H1 (cell line): ENCODE data around the gene DNAAF5. TPM values are rescaled to one million over a fixed set of nuclear protein-coding genes. Genes with fewer than 3 reads are reported as not detected.

ENCODE experiments used
- CTCF ChIA-PET: fragments of 300-600 bp; sonication (Branson Sonifier 250); formaldehyde crosslinking; loops from one replicate; lab custom pipeline; 2021; ENCODE audit not compliant: partially characterized antibody; lab: Charles Lee
- POLR2A ChIA-PET: fragments of 300-600 bp; sonication (Branson Sonifier 250); formaldehyde crosslinking; loops from one replicate; lab custom pipeline; 2021; ENCODE audit warnings: inconsistent platforms; ENCODE audit not compliant: partially characterized antibody; lab: Charles Lee
- DNase-seq, 2 experiments: peaks; one replicate each; pipeline versions ENCODE4 v3.0.0 to v3.0.0-alpha.2; 2010 to 2022; ENCODE audit warnings: low spot score in 2 of 2, low read depth in 1 of 2, mixed read lengths in 1 of 2
- FAIRE-seq: peaks from 2 replicates; lab custom pipeline; 2011; peaks lifted over from hg19 to GRCh38; lab: Jason Lieb, UNC
- H2AFZ ChIP-seq: 2 replicates; pipeline ENCODE4 v1.8.1; 2012; ENCODE audit warnings: low read length, inconsistent platforms
- H2AK5ac ChIP-seq: 2 replicates; pipeline ENCODE4 v1.6.1; 2013; ENCODE audit warnings: low read depth, low read length
- H2BK120ac ChIP-seq: replicated peaks from 2 replicates; pipeline ENCODE3; 2013; ENCODE audit warnings: low read depth, low read length, inconsistent platforms
- H2BK12ac ChIP-seq: 2 replicates; pipeline ENCODE4 v1.6.1; 2013; ENCODE audit warnings: low read depth, low read length
- H2BK15ac ChIP-seq: 2 replicates; pipeline ENCODE4 v1.6.1; 2013; ENCODE audit warnings: low read length
- H2BK20ac ChIP-seq: 2 replicates; pipeline ENCODE4 v1.6.1; 2013; ENCODE audit warnings: low read length
- H2BK5ac ChIP-seq: 2 replicates; pipeline ENCODE4 v1.6.1; 2013; ENCODE audit warnings: low read depth, low read length
- H3K14ac ChIP-seq: 2 replicates; pipeline ENCODE4 v1.6.1; 2013; ENCODE audit warnings: inconsistent platforms; ENCODE audit not compliant: insufficient read length
- H3K18ac ChIP-seq: 2 replicates; pipeline ENCODE4 v1.6.1; 2013; ENCODE audit warnings: low read length; ENCODE audit errors: extremely low read depth
- H3K23ac ChIP-seq: 2 replicates; pipeline ENCODE4 v1.6.1; 2013; ENCODE audit warnings: inconsistent platforms; ENCODE audit not compliant: insufficient read length
- H3K23me2 ChIP-seq: 2 replicates; pipeline ENCODE4 v1.6.1; 2013; ENCODE audit warnings: low read depth, low read length
- H3K27ac ChIP-seq: 2 replicates; pipeline ENCODE4 v1.6.1; 2011; ENCODE audit warnings: low read depth, low read length, inconsistent platforms
- H3K27me3 ChIP-seq, 4 experiments: replicated peaks in 1 of 4; 1 replicate in 1 of 4; 2 replicates in 3 of 4; pipeline versions ENCODE4 v1.6.1 to v1.8.1; 2011 to 2013; ENCODE audit warnings: low read length in 3 of 4, mild to moderate bottlenecking in 3 of 4, inconsistent platforms in 2 of 4, mixed read lengths in 2 of 4, moderate library complexity in 1 of 4; ENCODE audit not compliant: control insufficient read depth in 3 of 4, insufficient read depth in 3 of 4; ENCODE audit errors: extremely low read depth in 1 of 4
- H3K36me3 ChIP-seq, 4 experiments: 2 replicates each; pipeline versions ENCODE4 v1.6.1 to v1.8.1; 2011 to 2013; ENCODE audit warnings: mild to moderate bottlenecking in 4 of 4, low read length in 3 of 4, moderate library complexity in 2 of 4, control low read depth in 1 of 4, inconsistent platforms in 1 of 4; ENCODE audit not compliant: insufficient read depth in 4 of 4, control insufficient read depth in 2 of 4
- H3K4ac ChIP-seq: replicated peaks from 2 replicates; pipeline ENCODE3; 2013; ENCODE audit warnings: low read length, low read depth, mixed read lengths, inconsistent platforms; ENCODE audit not compliant: insufficient read length
- H3K4me1 ChIP-seq, 4 experiments: replicated peaks in 1 of 4; 1 replicate in 1 of 4; 2 replicates in 3 of 4; pipeline versions ENCODE4 v1.6.1 to v1.8.1; 2011 to 2013; ENCODE audit warnings: low read length in 3 of 4, inconsistent platforms in 2 of 4, mixed read lengths in 1 of 4; ENCODE audit not compliant: insufficient read depth in 4 of 4, control insufficient read depth in 3 of 4
- H3K4me2 ChIP-seq, 2 experiments: 2 replicates each; pipeline versions ENCODE4 v1.6.1 to v1.8.1; 2011 to 2013; ENCODE audit warnings: low read depth in 2 of 2, low read length in 2 of 2, control low read depth in 1 of 2, inconsistent platforms in 1 of 2, mild to moderate bottlenecking in 1 of 2; ENCODE audit not compliant: insufficient read depth in 1 of 2
- H3K4me3 ChIP-seq, 4 experiments: fragments of 200-600, 300-600 bp in 1 of 4; sonication (generic), shearing (Covaris generic), sonication (Bioruptor Twin) in 1 of 4; 2 replicates each; pipeline versions ENCODE4 v1.5.1 to v1.8.1; 2011 to 2016; ENCODE audit warnings: low read length in 4 of 4, low read depth in 3 of 4, control low read depth in 2 of 4, inconsistent platforms in 2 of 4, mild to moderate bottlenecking in 2 of 4, mixed read lengths in 1 of 4, moderate library complexity in 1 of 4; ENCODE audit not compliant: insufficient read depth in 2 of 4; ENCODE audit errors: extremely low read depth in 1 of 4
- H3K56ac ChIP-seq: replicated peaks from 2 replicates; pipeline ENCODE3; 2013; ENCODE audit warnings: low read depth, mild to moderate bottlenecking, mixed read lengths, low read length, inconsistent platforms; ENCODE audit not compliant: insufficient read length
- H3K79me1 ChIP-seq: 2 replicates; pipeline ENCODE4 v1.6.1; 2013; ENCODE audit warnings: low read depth, low read length, control low read depth
- H3K79me2 ChIP-seq, 2 experiments: 2 replicates each; pipeline versions ENCODE4 v1.6.1 to v1.8.1; 2012 to 2013; ENCODE audit warnings: low read length in 2 of 2, mild to moderate bottlenecking in 2 of 2, inconsistent platforms in 1 of 2; ENCODE audit not compliant: insufficient read depth in 2 of 2, control insufficient read depth in 1 of 2
- H3K9ac ChIP-seq, 4 experiments: replicated peaks in 1 of 4; 1 replicate in 1 of 4; 2 replicates in 3 of 4; pipeline versions ENCODE4 v1.6.1 to v1.8.1; 2011 to 2013; ENCODE audit warnings: low read depth in 3 of 4, low read length in 3 of 4, control low read depth in 2 of 4, mild to moderate bottlenecking in 2 of 4, moderate library complexity in 2 of 4, inconsistent platforms in 1 of 4; ENCODE audit errors: extremely low read depth in 1 of 4
- H3K9me3 ChIP-seq, 2 experiments: 2 replicates each; pipeline versions ENCODE4 v1.6.1 to v1.8.1; 2012 to 2013; ENCODE audit warnings: mild to moderate bottlenecking in 2 of 2, moderate library complexity in 2 of 2, control low read depth in 1 of 2, inconsistent platforms in 1 of 2, low read depth in 1 of 2, low read length in 1 of 2, mixed read lengths in 1 of 2; ENCODE audit not compliant: insufficient read depth in 2 of 2
- H4K20me1 ChIP-seq, 2 experiments: replicated peaks in 1 of 2; 2 replicates each; pipeline versions ENCODE3 to v1.8.1; 2011 to 2013; ENCODE audit warnings: inconsistent platforms in 2 of 2, low read length in 2 of 2, mild to moderate bottlenecking in 1 of 2; ENCODE audit not compliant: insufficient read depth in 2 of 2, control insufficient read depth in 1 of 2
- H4K5ac ChIP-seq: 2 replicates; pipeline ENCODE4 v1.6.1; 2013; ENCODE audit warnings: low read length, low read depth, mixed read lengths, inconsistent platforms; ENCODE audit not compliant: insufficient read length
- H4K8ac ChIP-seq: 2 replicates; pipeline ENCODE4 v1.8.0; 2013; ENCODE audit warnings: mild to moderate bottlenecking, moderate library complexity, low read length, inconsistent platforms; ENCODE audit not compliant: insufficient read depth; ENCODE audit errors: extremely low read depth
- H4K91ac ChIP-seq: replicated peaks from 2 replicates; pipeline ENCODE3; 2013; ENCODE audit warnings: low read length, mixed read lengths, inconsistent platforms; ENCODE audit not compliant: insufficient read length
- EP300 ChIP-seq, 2 experiments: IDR thresholded peaks; 1 replicate in 1 of 2; 2 replicates in 1 of 2; pipeline ENCODE4 v1.6.1; 2011 to 2012; ENCODE audit warnings: low read depth in 2 of 2, low read length in 2 of 2, mild to moderate bottlenecking in 2 of 2, borderline replicate concordance in 1 of 2, inconsistent platforms in 1 of 2, moderate library complexity in 1 of 2
- FOSL1 ChIP-seq: IDR thresholded peaks from 2 replicates; pipeline ENCODE4 v1.6.1; 2011; ENCODE audit warnings: mild to moderate bottlenecking, low read depth, low read length, moderate library complexity; ENCODE audit not compliant: insufficient read depth
- HDAC6 ChIP-seq: IDR thresholded peaks from one replicate; pipeline ENCODE4 v1.7.1; 2012; ENCODE audit warnings: low read depth, mild to moderate bottlenecking, inconsistent platforms, low read length, moderate library complexity
- KDM5A ChIP-seq: fragments of 200-600 bp; IDR thresholded peaks from 2 replicates; pipeline ENCODE4 v1.7.1; 2012; ENCODE audit warnings: mild to moderate bottlenecking, low read length, inconsistent platforms, mixed read lengths
- NANOG ChIP-seq: IDR thresholded peaks from 2 replicates; pipeline ENCODE4 v1.6.1; 2011; ENCODE audit warnings: low read length, low read depth, mild to moderate bottlenecking, inconsistent platforms; ENCODE audit not compliant: insufficient read depth, poor library complexity, severe bottlenecking
- SUZ12 ChIP-seq: fragments of 200-600 bp; sonication (generic); IDR thresholded peaks from 2 replicates; pipeline ENCODE4 v1.6.1; 2012; ENCODE audit warnings: mild to moderate bottlenecking, inconsistent platforms, low read length, moderate library complexity, mixed read lengths
- WGBS, 2 experiments: shearing (Covaris generic) in 1 of 2; methylation state at CpG; one replicate each; pipeline versions ENCODE4 v1.1.6 to v1.1.7; 2013 to 2015; ENCODE audit warnings: low lambda C conversion rate in 2 of 2, mixed read lengths in 2 of 2, inconsistent platforms in 1 of 2, low coverage in 1 of 2, missing lambda C conversion rate in 1 of 2; ENCODE audit not compliant: insufficient replicate concordance in 2 of 2, insufficient coverage in 1 of 2, insufficient read length in 1 of 2; ENCODE audit errors: extremely low coverage in 1 of 2, missing lambda C conversion rate in 1 of 2; 5-methylcytosine and 5-hydroxymethylcytosine counted together
- polyA plus RNA-seq, 7 experiments: library from polyadenylated mRNA; depleted of rRNA in 3 of 7; stranded (reverse) in 5 of 7; unstranded in 2 of 7; fragments of >200 nt in 5 of 7; fragments of 200-250 nt in 2 of 7; gene quantifications; 1 replicate in 5 of 7; 2 replicates in 1 of 7; 4 replicates in 1 of 7; pipeline versions ENCODE4 v1.2.1 to v1.2.3, GENCODE V29; 2011 to 2013; ENCODE audit warnings: missing spikeins in 2 of 7, mixed read lengths in 2 of 7
- total RNA-seq: library from RNA; stranded (reverse); fragmentation: NEBNext Ultra II Directional; extraction: Animal tissue kit (Norgen Biotek cat#: 25700); gene quantifications from 2 replicates; pipeline ENCODE4 v1.2.1, GENCODE V29; 2021
- TF ChIP-seq, protein P1 (sequence below): IDR thresholded peaks from 2 replicates; pipeline ENCODE4 v1.6.1; 2011; ENCODE audit warnings: low read length, improper control_type of control experiment

DNAAF5 gene
- total and polyA plus RNA-seq, 2 of the 8 experiments (the other 6 are each of a cell fraction or from before 2014, with no cell fraction given), result 55.1 to 95.9 TPM

DNA sequence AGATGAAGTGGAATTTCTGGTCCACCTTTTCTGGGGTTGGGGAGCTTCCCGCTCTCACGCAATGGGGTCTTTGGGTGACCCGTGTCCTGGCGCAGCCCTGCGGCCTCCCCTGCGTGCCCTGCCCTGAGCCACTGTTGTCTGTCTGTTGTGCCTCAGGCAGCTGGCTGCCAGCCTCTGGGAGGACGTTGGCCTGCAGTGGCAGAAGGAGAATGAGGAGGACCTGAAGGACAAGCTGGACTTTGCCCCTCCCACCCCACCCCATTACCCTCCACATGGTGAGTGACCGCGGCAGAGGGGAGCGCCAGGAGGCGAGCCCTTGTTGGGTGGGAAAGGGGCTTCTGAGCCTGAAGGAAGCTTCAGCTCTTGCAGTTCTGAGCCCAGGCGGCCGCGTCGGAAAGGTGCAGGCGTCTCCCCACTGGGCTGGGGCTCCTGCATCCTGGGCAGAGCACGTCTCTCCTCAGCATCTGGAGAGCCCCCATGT lies 14.7 kb downstream of the DNAAF5 start:
- Histone ChIP-seq H2AK5ac (no peak overlapping the region), H3K9ac (no peak overlapping the region), H3K23me2 (no peaks in the 10 kb centered on the region), H2AFZ (no peak overlapping the region), H4K91ac (no peak overlapping the region), H3K4ac (no peak overlapping the region), H3K9me3 (no peaks in the 10 kb centered on the region), H3K36me3 (peaks cover 5 to 15% (median 7%) of the 10 kb centered on the region in 4 experiments; a peak in 7 of 8 replicates), H2BK15ac (no peak overlapping the region), H4K20me1 (peaks cover 0 to 17% of the 10 kb centered on the region in 2 experiments), H3K79me2 (peaks cover 0 to 34% of the 10 kb centered on the region in 2 experiments; a peak in 3 of 4 replicates), H3K27me3 (no peaks in the 10 kb centered on the region; a peak in 1 of 7 replicates), H3K79me1 (peaks cover 10% of the 10 kb centered on the region), H3K18ac (no peak overlapping the region), H3K4me3 (no peak overlapping the region), H4K5ac (no peak overlapping the region), H3K23ac (no peak overlapping the region), H2BK12ac (no peak overlapping the region), H3K14ac (no peak overlapping the region), H2BK20ac (no peak overlapping the region), H3K27ac (no peak overlapping the region), H2BK5ac (no peak overlapping the region), H3K56ac (no peak overlapping the region), H3K4me2 (no peak overlapping the region), H2BK120ac (no peak overlapping the region), H4K8ac (no peak overlapping the region), H3K4me1 (no peaks in the 10 kb centered on the region)
- DNase-seq (no peak), FAIRE-seq (no peak)
- ChIA-PET CTCF (interaction anchor here (1.7 to 2.9 kb wide), 2 partner anchors 9 to 28 kb away, joined by 5 to 11 read pairs; no protein-coding TSS in a partner anchor), POLR2A (interaction anchor here (1.0 to 1.3 kb wide), 2 partner anchors 9 to 13 kb away, joined by 4 to 7 read pairs; no protein-coding TSS in a partner anchor)
- WGBS, 2 experiments, result 96% methylated on average over 15 of the region's 17 CpGs; no CpG with 5 or more reads in 1 of the 2 experiments
- TF ChIP-seq FOSL1 (no peak), KDM5A (no peak), HDAC6 (no peak), NANOG (no peak), EP300 (IDR thresholded peaks at IDR 0.05; ENCODE audit: borderline replicate concordance in 1 of 2, low read depth in 2 of 2, low read length in 2 of 2) (no peak), SUZ12 (no peak)
- TF ChIP-seq, protein P1, sequence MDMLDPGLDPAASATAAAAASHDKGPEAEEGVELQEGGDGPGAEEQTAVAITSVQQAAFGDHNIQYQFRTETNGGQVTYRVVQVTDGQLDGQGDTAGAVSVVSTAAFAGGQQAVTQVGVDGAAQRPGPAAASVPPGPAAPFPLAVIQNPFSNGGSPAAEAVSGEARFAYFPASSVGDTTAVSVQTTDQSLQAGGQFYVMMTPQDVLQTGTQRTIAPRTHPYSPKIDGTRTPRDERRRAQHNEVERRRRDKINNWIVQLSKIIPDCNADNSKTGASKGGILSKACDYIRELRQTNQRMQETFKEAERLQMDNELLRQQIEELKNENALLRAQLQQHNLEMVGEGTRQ, result no peak
